Liver (tissue), 9 donors: ENCODE measurements around the gene APOBEC3A. TPM values are rescaled to one million over a fixed set of nuclear protein-coding genes. Genes with fewer than 3 reads are reported as not detected.

Experiments used
- DNase-seq: peaks from one replicate; pipeline ENCODE4 v3.0.0-alpha.2; 2017; ENCODE audit warnings: low spot score
- H3K27ac ChIP-seq, 2 donors: one replicate each; pipeline ENCODE4 v1.7.0; 2013; ENCODE audit warnings: inconsistent platforms in 2 of 2, low read length in 2 of 2, control low read depth in 1 of 2, low read depth in 1 of 2, mild to moderate bottlenecking in 1 of 2
- H3K27me3 ChIP-seq, 4 donors: one replicate each; pipeline versions ENCODE4 v1.6.1 to v1.7.0; 2013; ENCODE audit warnings: low read length in 3 of 4, inconsistent platforms in 1 of 4, mild to moderate bottlenecking in 1 of 4, moderate library complexity in 1 of 4; ENCODE audit not compliant: control insufficient read depth in 4 of 4, insufficient read depth in 4 of 4
- H3K36me3 ChIP-seq, 4 donors: one replicate each; pipeline versions ENCODE4 v1.6.1 to v1.7.0; 2013; ENCODE audit warnings: low read length in 3 of 4, mild to moderate bottlenecking in 3 of 4, low read depth in 1 of 4, moderate library complexity in 1 of 4; ENCODE audit not compliant: control insufficient read depth in 4 of 4, insufficient read depth in 3 of 4
- H3K4me1 ChIP-seq, 4 donors: one replicate each; pipeline versions ENCODE4 v1.6.1 to v1.7.0; 2013; ENCODE audit warnings: low read length in 3 of 4, mild to moderate bottlenecking in 3 of 4, moderate library complexity in 1 of 4; ENCODE audit not compliant: control insufficient read depth in 4 of 4, insufficient read depth in 4 of 4
- H3K4me3 ChIP-seq, 3 donors: one replicate each; pipeline versions ENCODE4 v1.6.1 to v1.7.0; 2013; ENCODE audit warnings: low read length in 3 of 3, control low read depth in 1 of 3, low read depth in 1 of 3, mild to moderate bottlenecking in 1 of 3
- H3K9ac ChIP-seq, 2 donors: one replicate each; pipeline ENCODE4 v1.7.0; 2013; ENCODE audit warnings: low read length in 2 of 2, mild to moderate bottlenecking in 2 of 2, moderate library complexity in 2 of 2, control low read depth in 1 of 2, low read depth in 1 of 2
- H3K9me3 ChIP-seq, 4 donors: one replicate each; pipeline versions ENCODE4 v1.6.1 to v1.7.0; 2013; ENCODE audit warnings: low read length in 3 of 4; ENCODE audit not compliant: control insufficient read depth in 4 of 4
- ATF3 ChIP-seq: IDR thresholded peaks from 2 replicates; pipeline ENCODE4 v1.6.1; 2016; ENCODE audit warnings: antibody characterized with exemption
- CTCF ChIP-seq: fragments of 150-350 bp; IDR thresholded peaks from 2 replicates; pipeline ENCODE4 v1.5.1; 2017; ENCODE audit warnings: improper control_type of control experiment, low read depth, low read length; ENCODE audit not compliant: missing input control
- EGR1 ChIP-seq, 2 donors: IDR thresholded peaks; 2 replicates each; pipeline ENCODE4 v1.6.1; 2016 to 2018; ENCODE audit warnings: antibody characterized with exemption in 2 of 2, low read depth in 2 of 2
- FOXA1 ChIP-seq: IDR thresholded peaks from 2 replicates; pipeline ENCODE4 v1.6.1; 2016; ENCODE audit warnings: antibody characterized with exemption
- FOXA2 ChIP-seq: IDR thresholded peaks from 2 replicates; pipeline ENCODE4 v1.6.1; 2016; ENCODE audit warnings: antibody characterized with exemption
- GABPA ChIP-seq, 2 donors: IDR thresholded peaks in 1 of 2; conservative IDR thresholded peaks in 1 of 2; 2 replicates each; pipeline ENCODE4 v1.6.1; 2016; ENCODE audit warnings: antibody characterized with exemption in 2 of 2, mild to moderate bottlenecking in 1 of 2, moderate library complexity in 1 of 2
- HNF4A ChIP-seq, 2 donors: conservative IDR thresholded peaks; 2 replicates each; pipeline ENCODE4 v1.6.1; 2016; ENCODE audit warnings: antibody characterized with exemption in 2 of 2, mild to moderate bottlenecking in 2 of 2
- HNF4G ChIP-seq: IDR thresholded peaks from 2 replicates; pipeline ENCODE4 v1.6.1; 2016; ENCODE audit warnings: antibody characterized with exemption
- JUND ChIP-seq, 2 donors: IDR thresholded peaks; 2 replicates each; pipeline ENCODE4 v1.6.1; 2016; ENCODE audit warnings: antibody characterized with exemption in 2 of 2
- MAX ChIP-seq: IDR thresholded peaks from 2 replicates; pipeline ENCODE4 v1.6.1; 2016; ENCODE audit warnings: antibody characterized with exemption
- NR2F2 ChIP-seq: IDR thresholded peaks from 2 replicates; pipeline ENCODE4 v1.6.1; 2016; ENCODE audit warnings: antibody characterized with exemption
- RAD21 ChIP-seq, 2 donors: IDR thresholded peaks; 2 replicates each; pipeline ENCODE4 v1.6.1; 2016; ENCODE audit warnings: antibody characterized with exemption in 2 of 2, mild to moderate bottlenecking in 2 of 2
- REST ChIP-seq: IDR thresholded peaks from 2 replicates; pipeline ENCODE4 v1.6.1; 2016; ENCODE audit warnings: antibody characterized with exemption, mild to moderate bottlenecking
- RXRA ChIP-seq, 2 donors: IDR thresholded peaks; 2 replicates each; pipeline ENCODE4 v1.6.1; 2017 to 2018; ENCODE audit warnings: antibody characterized with exemption in 2 of 2, mild to moderate bottlenecking in 1 of 2
- SP1 ChIP-seq: IDR thresholded peaks from 2 replicates; pipeline ENCODE4 v1.6.1; 2018; ENCODE audit warnings: antibody characterized with exemption, mild to moderate bottlenecking
- TAF1 ChIP-seq: conservative IDR thresholded peaks from 2 replicates; pipeline ENCODE4 v1.6.1; 2016; ENCODE audit warnings: antibody characterized with exemption, mild to moderate bottlenecking
- YY1 ChIP-seq: IDR thresholded peaks from 2 replicates; pipeline ENCODE4 v1.6.1; 2016; ENCODE audit warnings: antibody characterized with exemption, mild to moderate bottlenecking
- WGBS: extraction: QIAGEN DNeasy Blood & Tissue Kit; methylation state at CpG from one replicate; pipeline ENCODE4 v1.1.7; 2013; 5-methylcytosine and 5-hydroxymethylcytosine counted together
- polyA plus RNA-seq, 2 donors: library from polyadenylated mRNA; stranded (reverse) in 1 of 2; unstranded in 1 of 2; fragments of 200-250 nt in 1 of 2; fragments of >200 nt in 1 of 2; fragmentation: Nextera tagmentation in 1 of 2; extraction: Ambion mirVana in 1 of 2; gene quantifications; one replicate each; pipeline versions ENCODE4 v1.2.1 to v1.2.3, GENCODE V29; 2013 to 2015
- total RNA-seq, 2 donors: library from RNA; depleted of rRNA; stranded (reverse); fragments of >200 nt; gene quantifications; one replicate each; pipeline ENCODE4 v1.2.3, GENCODE V29; 2014
- donor health status: healthy.
- donor health status: healthy.
- donor health status: healthy.
- donor health status: healthy.
- donor health status: healthy.

The APOBEC3A gene
- total and polyA plus RNA-seq, 4 donors, result 0.26 to 8.7 (median 4.6) TPM

- TF ChIP-seq CTCF (no peak), ATF3 (no peak), HNF4A (conservative IDR thresholded peaks at IDR 0.05) (no peak), HNF4G (no peak), JUND (IDR thresholded peaks at IDR 0.05) (no peak), SP1 (no peak)
Observed at GRCh38 chr22:38964989-38965388, 7.6 kb downstream of the APOBEC3A start (continued).

GRCh38 chr22:38965614-38966379 is 8.4 kb downstream of the APOBEC3A start:
- Histone ChIP-seq H3K4me3 (no peak overlapping the region), H3K27me3 (no peaks in the 10 kb centered on the region), H3K27ac (no peak overlapping the region), H3K9ac (no peak overlapping the region), H3K9me3 (no peaks in the 10 kb centered on the region), H3K36me3 (no peaks in the 10 kb centered on the region), H3K4me1 (no peaks in the 10 kb centered on the region)
- WGBS, result 80% methylated on average over 14 of the region's 14 CpGs
- TF ChIP-seq REST, result no peak
- no peak for TF ChIP-seq ATF3
- no peak for TF ChIP-seq SP1
- DNase-seq, result no peak

- no peak overlapping the region for H3K9ac ChIP-seq
- H3K4me3 ChIP-seq, result no peak overlapping the region
- no peaks in the 10 kb centered on the region for H3K9me3 ChIP-seq
- no peaks in the 10 kb centered on the region for H3K36me3 ChIP-seq
- H3K4me1 ChIP-seq, result no peaks in the 10 kb centered on the region
- no peak for DNase-seq
- H3K27ac ChIP-seq, result no peak overlapping the region
- H3K27me3 ChIP-seq, result no peaks in the 10 kb centered on the region
- 54% methylated on average over 5 of the region's 5 CpGs for WGBS
- TF ChIP-seq MAX (no peak), HNF4G (no peak), RAD21 (IDR thresholded peaks at IDR 0.05) (no peak), HNF4A (conservative IDR thresholded peaks at IDR 0.05) (no peak), FOXA2 (no peak), EGR1 (IDR thresholded peaks at IDR 0.05; ENCODE audit: low read depth in 2 of 2) (no peak), RXRA (IDR thresholded peaks at IDR 0.05) (no peak), GABPA (IDR thresholded peaks at IDR 0.05 in 1 of 2, conservative IDR thresholded peaks at IDR 0.05 in 1 of 2) (no peak), YY1 (no peak), TAF1 (no peak), ATF3 (no peak), SP1 (no peak), FOXA1 (no peak), REST (no peak), NR2F2 (no peak)
Observed at GRCh38 chr22:38966380-38966702, 8.9 kb downstream of the APOBEC3A start.
